Loucy (cell line): ENCODE measurements around the gene HES2.

Source experiments
- H2AFZ ChIP-seq: fragments of 200-600 bp; sonication (generic); 2 replicates; pipeline ENCODE4 v1.6.0; 2016; ENCODE audit warnings: antibody characterized with exemption, mild to moderate bottlenecking, low read length, moderate library complexity
- H3F3A ChIP-seq: fragments of 200-600 bp; 2 replicates; pipeline ENCODE4 v1.6.0; 2016; ENCODE audit warnings: antibody characterized with exemption, low read depth, mild to moderate bottlenecking
- H3K27me3 ChIP-seq: fragments of 200-600 bp; sonication (generic); 2 replicates; pipeline ENCODE4 v1.6.1; 2014; ENCODE audit warnings: low read length, mild to moderate bottlenecking; ENCODE audit not compliant: insufficient read depth, poor library complexity, severe bottlenecking
- H3K36me3 ChIP-seq: fragments of 200-600 bp; sonication (generic); 2 replicates; pipeline ENCODE4 v1.6.1; 2016; ENCODE audit warnings: low read length; ENCODE audit not compliant: insufficient read depth
- H3K4me1 ChIP-seq: fragments of 200-600 bp; sonication (generic); 2 replicates; pipeline ENCODE4 v1.5.1; 2014; ENCODE audit warnings: low read length, mild to moderate bottlenecking; ENCODE audit not compliant: insufficient read depth, poor library complexity, severe bottlenecking
- H3K4me2 ChIP-seq: fragments of 200-600 bp; sonication (generic); 2 replicates; pipeline ENCODE4 v1.6.0; 2014; ENCODE audit warnings: antibody characterized with exemption, low read length, low read depth, mild to moderate bottlenecking; ENCODE audit not compliant: poor library complexity, severe bottlenecking
- H3K4me3 ChIP-seq: fragments of 200-600 bp; sonication (generic); 2 replicates; pipeline ENCODE4 v1.5.1; 2014; ENCODE audit warnings: low read length, mild to moderate bottlenecking, mixed read lengths; ENCODE audit not compliant: poor library complexity, severe bottlenecking
- H3K79me2 ChIP-seq: fragments of 200-600 bp; sonication (generic); 2 replicates; pipeline ENCODE4 v1.6.1; 2014; ENCODE audit warnings: low read length; ENCODE audit not compliant: insufficient read depth
- H3K9ac ChIP-seq: fragments of 200-600 bp; sonication (generic); 2 replicates; pipeline ENCODE4 v1.6.0; 2014; ENCODE audit warnings: mild to moderate bottlenecking, low read depth, low read length, moderate library complexity; ENCODE audit not compliant: poor library complexity, severe bottlenecking
- H3K9me2 ChIP-seq: fragments of 200-600 bp; sonication (generic); replicated peaks from 2 replicates; pipeline ENCODE4 v1.6.1; 2016; ENCODE audit warnings: low read depth, low read length, mixed read lengths
- H3K9me3 ChIP-seq: fragments of 200-600 bp; sonication (generic); 2 replicates; pipeline ENCODE4 v1.6.1; 2014; ENCODE audit warnings: mild to moderate bottlenecking, antibody characterized with exemption, low read length, low read depth; ENCODE audit not compliant: insufficient read depth
- H4K20me1 ChIP-seq: fragments of 200-600 bp; sonication (generic); 2 replicates; pipeline ENCODE4 v1.6.0; 2014; ENCODE audit warnings: antibody characterized with exemption, low read length, mild to moderate bottlenecking; ENCODE audit not compliant: insufficient read depth, poor library complexity, severe bottlenecking
- CTCF ChIP-seq: fragments of 200-600 bp; sonication (generic); conservative IDR thresholded peaks from 2 replicates; pipeline ENCODE4 v1.5.1; 2014; ENCODE audit warnings: mild to moderate bottlenecking, antibody characterized with exemption, low read length
- EZH2phosphoT487 ChIP-seq: fragments of 200-600 bp; IDR thresholded peaks from 2 replicates; pipeline ENCODE4 v1.6.1; 2018; ENCODE audit warnings: antibody characterized with exemption, mild to moderate bottlenecking, moderate library complexity, borderline replicate concordance

HES2 gene

DNA sequence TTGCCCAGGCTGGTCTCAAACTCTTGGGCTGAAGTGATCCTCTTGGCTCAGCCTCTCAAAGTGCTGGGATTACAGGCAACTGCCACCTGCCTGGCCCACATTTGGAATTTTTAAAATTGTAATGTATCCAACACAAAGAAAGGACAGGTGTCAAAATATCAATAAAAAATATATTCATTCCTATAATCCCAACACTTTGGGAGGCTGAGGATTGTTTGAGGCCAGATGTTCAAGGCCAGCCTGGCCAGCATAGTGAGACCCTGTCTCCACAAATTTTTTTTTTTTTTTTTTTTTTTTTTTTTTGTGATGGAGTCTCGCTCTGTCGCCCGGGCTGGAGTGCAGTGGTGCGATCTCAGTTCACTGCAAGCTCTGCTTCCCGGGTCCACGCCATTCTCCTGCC lies 10.0 kb downstream of the HES2 start:
- no peaks in the 10 kb centered on the region for H3K79me2 ChIP-seq
- no peak overlapping the region for H3K4me3 ChIP-seq
- TF ChIP-seq EZH2phosphoT487 (no peak), CTCF (no peak)
- H4K20me1 ChIP-seq, result no peaks in the 10 kb centered on the region
- H3K36me3 ChIP-seq, result no peaks in the 10 kb centered on the region
- H3K9me3 ChIP-seq, result no peaks in the 10 kb centered on the region
- H3K9me2 ChIP-seq, result no peaks in the 10 kb centered on the region
- H3F3A ChIP-seq, result no peaks in the 10 kb centered on the region
- no peak overlapping the region for H3K9ac ChIP-seq
- H2AFZ ChIP-seq, result no peak overlapping the region
- H3K4me2 ChIP-seq, result no peak overlapping the region
- peaks cover 4% of the 10 kb centered on the region for H3K4me1 ChIP-seq
- no peaks in the 10 kb centered on the region for H3K27me3 ChIP-seq

DNA sequence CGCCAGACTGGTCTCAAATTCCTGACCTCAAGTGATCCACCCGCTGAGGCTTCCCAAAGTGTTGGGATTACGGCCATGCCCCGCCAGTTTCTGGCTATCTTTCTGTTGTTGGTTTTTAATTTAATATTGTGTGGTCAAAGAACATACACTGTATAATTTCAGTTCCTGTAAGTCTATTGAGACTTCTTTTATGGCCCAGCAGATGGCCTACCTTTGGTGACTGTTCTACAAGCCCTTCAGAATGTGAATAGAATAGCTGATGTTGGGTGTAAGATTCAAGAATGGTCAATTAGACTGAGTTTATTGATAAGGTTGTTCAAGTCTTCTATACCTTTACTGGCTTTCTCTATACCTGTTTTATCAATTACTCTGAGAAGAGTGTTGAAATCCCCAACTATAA lies 10.7 kb downstream of the HES2 start:
- no peak overlapping the region for H3K9ac ChIP-seq
- H3K9me3 ChIP-seq, result no peaks in the 10 kb centered on the region
- no peak overlapping the region for H3K4me2 ChIP-seq
- no peaks in the 10 kb centered on the region for H3F3A ChIP-seq
- H3K9me2 ChIP-seq, result no peaks in the 10 kb centered on the region
- TF ChIP-seq EZH2phosphoT487, result no peak
- peak; percentile 25; the same call in 1 of the 2 replicates for TF ChIP-seq CTCF
- no peaks in the 10 kb centered on the region for H4K20me1 ChIP-seq
- no peaks in the 10 kb centered on the region for H3K36me3 ChIP-seq
- H3K79me2 ChIP-seq, result no peaks in the 10 kb centered on the region
- H2AFZ ChIP-seq, result no peak overlapping the region
- H3K27me3 ChIP-seq, result no peaks in the 10 kb centered on the region
- H3K4me1 ChIP-seq, result no peaks in the 10 kb centered on the region
- H3K4me3 ChIP-seq, result no peak overlapping the region

GRCh38 chr1:6408023-6408422 lies 11.7 kb downstream of the HES2 start:
- H3K9me2 ChIP-seq, result no peaks in the 10 kb centered on the region
- no peaks in the 10 kb centered on the region for H3F3A ChIP-seq
- no peaks in the 10 kb centered on the region for H3K9me3 ChIP-seq
- H3K4me2 ChIP-seq, result no peak overlapping the region
- no peak overlapping the region for H3K9ac ChIP-seq
- H3K27me3 ChIP-seq, result no peaks in the 10 kb centered on the region
- H4K20me1 ChIP-seq, result no peaks in the 10 kb centered on the region
- no peak overlapping the region for H2AFZ ChIP-seq
- no peak overlapping the region for H3K4me3 ChIP-seq
- no peaks in the 10 kb centered on the region for H3K36me3 ChIP-seq
- no peaks in the 10 kb centered on the region for H3K4me1 ChIP-seq
- no peaks in the 10 kb centered on the region for H3K79me2 ChIP-seq
- no peak for TF ChIP-seq CTCF
- TF ChIP-seq EZH2phosphoT487, result no peak
